ENCODE results near the gene DUSP18. TPM values are rescaled to one million over a fixed set of nuclear protein-coding genes. Genes with fewer than 3 reads are reported as not detected.

The DUSP18 gene
- total RNA-seq, 2 donors from 2014 or later = 6.9 to 8.5 TPM

GRCh38 chr22:30614268-30614667, 53.4 kb downstream of the DUSP18 start:
- intact Hi-C loops (cut with DNase I) = no loop called here
- DNase-seq (ENCODE audit: low spot score) = peak; percentile 56

- DNase-seq (ENCODE audit: low spot score) = no peak
- intact Hi-C loops (cut with DNase I) = no loop called here
Observed at GRCh38 chr22:30612789-30613188, 54.9 kb downstream of the DUSP18 start.

Other genes with a start within 250 kb of the DUSP18 start
- 1 to 10 TPM; 3.5 to 3.7 TPM for gene MTFP1, start 242.1 kb downstream of the DUSP18 start, total RNA-seq
- not detected for gene SEC14L3, start 195.9 kb downstream of the DUSP18 start, total RNA-seq
- gene SEC14L4, start 162.2 kb downstream of the DUSP18 start, total RNA-seq = under 1 TPM; 0.14 to 0.19 TPM
- under 1 TPM; 0.10 to 0.14 TPM for gene SEC14L6, start 121.1 kb downstream of the DUSP18 start, total RNA-seq
- gene GAL3ST1, start 93.2 kb downstream of the DUSP18 start, total RNA-seq = 1 to 10 TPM; 1.3 to 2.5 TPM
- gene PES1, start 76.0 kb downstream of the DUSP18 start, total RNA-seq = 10 to 100 TPM; 37.9 to 48.2 TPM
- 10 to 100 TPM; 23.4 to 47.3 TPM for gene TCN2, start 60.7 kb downstream of the DUSP18 start, total RNA-seq
- gene SLC35E4, start 32.1 kb downstream of the DUSP18 start, total RNA-seq = 1 to 10 TPM; 4.4 to 7.8 TPM
- gene OSBP2, start 27.0 kb upstream of the DUSP18 start, total RNA-seq = 1 to 10 TPM; 2.1 to 2.6 TPM